SK-N-SH treated with all-trans-retinoic acid at 6 μM for 48 hours (cell line): Measurements from ENCODE around the gene PUS3.
"Not testable (repeated sequence)": the region's sequence is repeated elsewhere in the genome, so short reads cannot be mapped to it uniquely, and the experiment has no call there.

ENCODE experiments used
- ATAC-seq: fragments of 200-7000 bp; cut with Tn5 transposase; 3 replicates; pipeline ENCODE4 v1.9.1; 2020; ENCODE audit warnings: mild to moderate bottlenecking, moderate library complexity
- ARNTL ChIP-seq: fragments of 450-650 bp; formaldehyde crosslinking; IDR thresholded peaks from 2 replicates; pipeline ENCODE4 v1.5.0; 2020; ENCODE audit warnings: low read depth, mild to moderate bottlenecking, moderate library complexity, borderline replicate concordance
- BACH2 ChIP-seq: fragments of 250-450 bp; sonication (Bioruptor Pico); IDR thresholded peaks from 2 replicates; pipeline ENCODE4 v1.9.0; 2021; ENCODE audit warnings: mild to moderate bottlenecking, borderline replicate concordance
- CREB5 ChIP-seq: fragments of 250-450 bp; sonication (Bioruptor Pico); IDR thresholded peaks from 2 replicates; pipeline ENCODE4 v1.5.1; 2020; ENCODE audit warnings: low read depth, mild to moderate bottlenecking, moderate library complexity
- CSRNP3 ChIP-seq: fragments of 250-450 bp; sonication (Bioruptor Pico); IDR thresholded peaks from 2 replicates; pipeline ENCODE4 v1.5.1; 2021; ENCODE audit warnings: mild to moderate bottlenecking, moderate library complexity
- ESRRG ChIP-seq: fragments of 250-450 bp; sonication (Bioruptor Pico); IDR thresholded peaks from 2 replicates; pipeline ENCODE4 v1.6.1; 2021; ENCODE audit warnings: mild to moderate bottlenecking
- ISL1 ChIP-seq: fragments of 250-450 bp; sonication (Bioruptor Pico); IDR thresholded peaks from 2 replicates; pipeline ENCODE4 v2.1.2; 2022; ENCODE audit warnings: mild to moderate bottlenecking, moderate library complexity
- PATZ1 ChIP-seq: fragments of 250-450 bp; sonication (Bioruptor Pico); IDR thresholded peaks from 2 replicates; pipeline ENCODE4 v1.8.0; 2020; ENCODE audit warnings: mild to moderate bottlenecking, moderate library complexity, borderline replicate concordance
- TCF4 ChIP-seq: fragments of 250-450 bp; sonication (Bioruptor Pico); IDR thresholded peaks from 2 replicates; pipeline ENCODE4 v1.8.0; 2021; ENCODE audit warnings: mild to moderate bottlenecking, moderate library complexity, borderline replicate concordance
- TOX ChIP-seq: fragments of 250-450 bp; sonication (Bioruptor Pico); IDR thresholded peaks from 2 replicates; pipeline ENCODE4 v1.8.0; 2021; ENCODE audit warnings: mild to moderate bottlenecking, moderate library complexity, borderline replicate concordance
- TSHZ2 ChIP-seq: fragments of 250-450 bp; sonication (Bioruptor Pico); IDR thresholded peaks from 2 replicates; pipeline ENCODE4 v1.5.0; 2020; ENCODE audit warnings: mild to moderate bottlenecking, moderate library complexity
- ZC3H10 ChIP-seq: fragments of 250-450 bp; sonication (Bioruptor Pico); IDR thresholded peaks from 2 replicates; pipeline ENCODE4 v1.5.1; 2021; ENCODE audit warnings: mild to moderate bottlenecking, moderate library complexity
- ZFP30 ChIP-seq: fragments of 450-650 bp; formaldehyde crosslinking; IDR thresholded peaks from 2 replicates; pipeline ENCODE4 v1.5.0; 2022; ENCODE audit warnings: mild to moderate bottlenecking, moderate library complexity
- ZNF565 ChIP-seq: fragments of 450-650 bp; formaldehyde crosslinking; conservative IDR thresholded peaks from 2 replicates; pipeline ENCODE4 v1.5.0; 2020; ENCODE audit warnings: low read depth, mild to moderate bottlenecking, moderate library complexity
- ZNF70 ChIP-seq: fragments of 450-650 bp; formaldehyde crosslinking; IDR thresholded peaks from 2 replicates; pipeline ENCODE4 v1.5.0; 2020; ENCODE audit warnings: mild to moderate bottlenecking, moderate library complexity
- ZNF8 ChIP-seq: fragments of 450-650 bp; formaldehyde crosslinking; IDR thresholded peaks from 2 replicates; pipeline ENCODE4 v1.5.0; 2020; ENCODE audit warnings: mild to moderate bottlenecking, moderate library complexity

PUS3 gene

GRCh38 chr11:125871391-125872137 is 31.4 kb downstream of the PUS3 start:
- TF ChIP-seq ISL1 (CRISPR knock-in tag) (no peak), ZFP30 (CRISPR knock-in tag) (no peak), ZC3H10 (CRISPR knock-in tag) (no peak), TSHZ2 (CRISPR knock-in tag) (no peak)
- peak; percentile 63 for ATAC-seq

GRCh38 chr11:125869521-125869920 is 33.5 kb downstream of the PUS3 start:
- no peak for ATAC-seq
- TF ChIP-seq CSRNP3 (CRISPR knock-in tag) (no peak), ARNTL (CRISPR knock-in tag) (no peak), ESRRG (CRISPR knock-in tag) (no peak), PATZ1 (no peak), ZNF70 (no peak), TOX (no peak), CREB5 (CRISPR knock-in tag) (no peak), BACH2 (CRISPR knock-in tag) (no peak), TCF4 (no peak), ZNF565 (no peak)

- not testable (repeated sequence) for ATAC-seq
These were observed 37.7 kb downstream of the PUS3 start for GRCh38 chr11:125865354-125865753.

- not testable (repeated sequence) for ATAC-seq
These were observed 40.2 kb downstream of the PUS3 start for GRCh38 chr11:125862786-125863185.

GRCh38 chr11:125857670-125858069 is 45.3 kb downstream of the PUS3 start:
- not testable (repeated sequence) for ATAC-seq

- ATAC-seq, result no peak
- TF ChIP-seq ZNF8, result no peak
These were observed 56.8 kb downstream of the PUS3 start for GRCh38 chr11:125846188-125846587.
